A673 (cell line): Measurements from ENCODE around the gene COL13A1. TPM values are rescaled to one million over a fixed set of nuclear protein-coding genes. Genes with fewer than 3 reads are reported as not detected.

ENCODE experiments used
- BruUV-seq: library from RNA; stranded (reverse); fragments of 400-500 nt; replicated peaks from 2 replicates; lab custom pipeline; 2021; lab: Mats Ljungman, UMichigan
- CTCF ChIA-PET: fragments of 300-600 bp; sonication (Branson Sonifier 250); formaldehyde crosslinking; loops from one replicate; lab custom pipeline; 2022; ENCODE audit warnings: antibody characterized with exemption; lab: Charles Lee
- POLR2A ChIA-PET: fragments of 300-600 bp; sonication (Branson Sonifier 250); formaldehyde crosslinking; loops from one replicate; lab custom pipeline; 2022; ENCODE audit warnings: antibody characterized with exemption; ENCODE audit not compliant: low non-redundant PET; lab: Charles Lee
- DNase-seq: peaks from one replicate; pipeline ENCODE4 v3.0.0-alpha.2; 2015; ENCODE audit warnings: low spot score
- H3K27ac ChIP-seq: fragments of 200-600 bp; sonication (generic); 2 replicates; pipeline ENCODE4 v1.5.1; 2016; ENCODE audit warnings: mixed run types, low read depth, mild to moderate bottlenecking, mixed read lengths, antibody characterized with exemption, low read length; ENCODE audit not compliant: poor library complexity, severe bottlenecking
- H3K27me3 ChIP-seq: fragments of 200-600 bp; sonication (generic); replicated peaks from 2 replicates; pipeline ENCODE4 v1.6.1; 2017; ENCODE audit warnings: mixed run types, low read depth, mild to moderate bottlenecking, mixed read lengths, antibody characterized with exemption, low read length; ENCODE audit not compliant: insufficient read depth, poor library complexity
- H3K36me3 ChIP-seq: fragments of 200-600 bp; sonication (generic); 2 replicates; pipeline ENCODE4 v1.6.1; 2016; ENCODE audit warnings: mixed run types, mild to moderate bottlenecking, mixed read lengths, antibody characterized with exemption, low read length; ENCODE audit not compliant: insufficient read depth, poor library complexity, severe bottlenecking
- H3K4me1 ChIP-seq: fragments of 200-600 bp; sonication (generic); 2 replicates; pipeline ENCODE4 v1.6.1; 2017; ENCODE audit warnings: mixed run types, mild to moderate bottlenecking, mixed read lengths, antibody characterized with exemption, low read length; ENCODE audit not compliant: insufficient read depth, poor library complexity, severe bottlenecking
- H3K4me3 ChIP-seq: fragments of 200-600 bp; sonication (generic); 2 replicates; pipeline ENCODE4 v1.5.1; 2016; ENCODE audit warnings: low read depth, mixed run types, mild to moderate bottlenecking, mixed read lengths, low read length; ENCODE audit not compliant: poor library complexity, severe bottlenecking
- H3K9me3 ChIP-seq: fragments of 200-600 bp; sonication (generic); 2 replicates; pipeline ENCODE4 v1.6.1; 2016; ENCODE audit warnings: mixed run types, low read depth, mild to moderate bottlenecking, mixed read lengths, antibody characterized with exemption, low read length; ENCODE audit not compliant: poor library complexity, severe bottlenecking
- CTCF ChIP-seq: fragments of 300-800, 200-600 bp; sonication (generic); conservative IDR thresholded peaks from 2 replicates; pipeline ENCODE4 v1.5.1; 2017; ENCODE audit warnings: low read depth, mild to moderate bottlenecking, antibody characterized with exemption, low read length, moderate library complexity, mixed read lengths
- EZH2 ChIP-seq: fragments of 200-600 bp; sonication (generic); IDR thresholded peaks from 2 replicates; pipeline ENCODE4 v1.6.1; 2017; ENCODE audit warnings: borderline replicate concordance, low read depth, mild to moderate bottlenecking, mixed read lengths, antibody characterized with exemption, low read length; ENCODE audit not compliant: poor library complexity, severe bottlenecking
- intact Hi-C: fragments of 100-400 bp; cut with micrococcal nuclease; formaldehyde crosslinking; loops from one replicate; pipeline ENCODE4 v1.10.0; 2022; ENCODE audit not compliant: unreplicated experiment
- total RNA-seq: library from RNA; stranded (reverse); gene quantifications from 2 replicates; pipeline ENCODE4 v1.2.3, GENCODE V29; 2021

The COL13A1 gene
- total RNA-seq, 1 experiment from 2014 or later = 2.0 TPM

GRCh38 chr10:69869291-69869961 is 67.7 kb downstream of the COL13A1 start:
- DNase-seq = no peak
- Histone ChIP-seq H3K36me3 (no peaks in the 10 kb centered on the region), H3K4me3 (no peak overlapping the region), H3K9me3 (no peaks in the 10 kb centered on the region), H3K4me1 (peaks cover 4% of the 10 kb centered on the region), H3K27ac (no peak overlapping the region), H3K27me3 (no peaks in the 10 kb centered on the region)
- ChIA-PET POLR2A (no interaction called here), CTCF (interaction anchor here (0.8 kb wide), 1 partner anchor 70 kb away, joined by 3 read pairs; no protein-coding TSS in a partner anchor)
- TF ChIP-seq EZH2 (no peak), CTCF (no peak)
- no TSS peak for BruUV-seq
- intact Hi-C loops = no loop called here

- DNase-seq = no peak
- ChIA-PET CTCF (no interaction called here), POLR2A (no interaction called here)
- TF ChIP-seq CTCF (no peak), EZH2 (no peak)
- Histone ChIP-seq H3K4me1 (no peaks in the 10 kb centered on the region), H3K27me3 (no peaks in the 10 kb centered on the region), H3K36me3 (no peaks in the 10 kb centered on the region), H3K9me3 (no peaks in the 10 kb centered on the region), H3K27ac (no peak overlapping the region), H3K4me3 (no peak overlapping the region)
- BruUV-seq = no TSS peak
- intact Hi-C loops = no loop called here
These were observed 68.9 kb downstream of the COL13A1 start for GRCh38 chr10:69870591-69870990.

GRCh38 chr10:69871074-69871473 is 69.4 kb downstream of the COL13A1 start:
- no peak for TF ChIP-seq EZH2
- no peak for TF ChIP-seq CTCF
- ChIA-PET CTCF (no interaction called here), POLR2A (no interaction called here)
- Histone ChIP-seq H3K27ac (no peak overlapping the region), H3K4me1 (no peaks in the 10 kb centered on the region), H3K4me3 (no peak overlapping the region), H3K36me3 (no peaks in the 10 kb centered on the region), H3K27me3 (no peaks in the 10 kb centered on the region), H3K9me3 (no peaks in the 10 kb centered on the region)
- intact Hi-C loops = no loop called here
- no peak for DNase-seq
- no TSS peak for BruUV-seq
